SH-SY5Y (cell line): ENCODE measurements around the gene DTYMK.

Source experiments
- GATA2 ChIP-seq: IDR thresholded peaks from 2 replicates; pipeline ENCODE4 v1.6.1; 2011; ENCODE audit warnings: mild to moderate bottlenecking, low read depth, low read length
- GATA3 ChIP-seq: IDR thresholded peaks from 2 replicates; pipeline ENCODE4 v1.6.1; 2011; ENCODE audit warnings: low read depth, mild to moderate bottlenecking, low read length, moderate library complexity

GRCh38 chr2:241632478-241633325 is 53.9 kb downstream of the DTYMK start:
- TF ChIP-seq GATA2 (no peak), GATA3 (no peak)
